Smooth muscle cell (in vitro differentiated cells): ENCODE results near the gene DNAAF3. TPM values are rescaled to one million over a fixed set of nuclear protein-coding genes. Genes with fewer than 3 reads are reported as not detected.

Experiments used
- DNase-seq: peaks from one replicate; lab custom pipeline; 2025; ENCODE audit not compliant: unreplicated experiment; lab: John Stamatoyannopoulos, UW
- H2AFZ ChIP-seq: fragments of 200-600 bp; sonication (generic); 2 replicates; pipeline ENCODE4 v1.6.0; 2016; ENCODE audit warnings: antibody characterized with exemption, low read depth, mild to moderate bottlenecking
- H3F3A ChIP-seq: fragments of 200-600 bp; sonication (generic); 2 replicates; pipeline ENCODE4 v1.6.0; 2017; ENCODE audit warnings: antibody characterized with exemption, low read depth
- H3K27ac ChIP-seq: fragments of 200-600 bp; sonication (generic); 2 replicates; pipeline ENCODE4 v1.5.1; 2016; ENCODE audit warnings: low read depth, mild to moderate bottlenecking
- H3K27me3 ChIP-seq: fragments of 200-600 bp; sonication (generic); 2 replicates; pipeline ENCODE4 v1.6.1; 2016; ENCODE audit warnings: low read depth, mild to moderate bottlenecking
- H3K36me3 ChIP-seq: fragments of 200-600 bp; sonication (generic); 2 replicates; pipeline ENCODE4 v1.5.1; 2016; ENCODE audit warnings: low read depth
- H3K4me1 ChIP-seq: fragments of 200-600 bp; sonication (generic); 2 replicates; pipeline ENCODE4 v1.5.1; 2016; ENCODE audit warnings: low read depth
- H3K4me2 ChIP-seq: fragments of 200-600 bp; sonication (generic); 2 replicates; pipeline ENCODE4 v1.6.0; 2016; ENCODE audit warnings: mild to moderate bottlenecking
- H3K4me3 ChIP-seq: fragments of 200-600 bp; sonication (generic); 2 replicates; pipeline ENCODE4 v1.5.1; 2016; ENCODE audit warnings: mild to moderate bottlenecking
- H3K79me2 ChIP-seq: fragments of 200-600 bp; sonication (generic); 2 replicates; pipeline ENCODE4 v1.6.0; 2016; ENCODE audit warnings: low read depth, mild to moderate bottlenecking
- H3K9ac ChIP-seq: fragments of 200-600 bp; sonication (generic); 2 replicates; pipeline ENCODE4 v1.6.0; 2016; ENCODE audit warnings: low read depth
- H3K9me3 ChIP-seq: fragments of 200-600 bp; sonication (generic); replicated peaks from 2 replicates; pipeline ENCODE4 v1.5.1; 2016; ENCODE audit warnings: low read depth
- H4K20me1 ChIP-seq: fragments of 200-600 bp; sonication (generic); 2 replicates; pipeline ENCODE4 v1.6.0; 2016; ENCODE audit warnings: low read depth
- CTCF ChIP-seq: fragments of 200-600 bp; sonication (generic); IDR thresholded peaks from 2 replicates; pipeline ENCODE4 v1.5.1; 2017; ENCODE audit warnings: borderline replicate concordance, mild to moderate bottlenecking, antibody characterized with exemption; ENCODE audit not compliant: insufficient read depth, poor library complexity, severe bottlenecking
- WGBS: methylation state at CpG from one replicate; pipeline ENCODE4 v1.1.7; 2016; ENCODE audit warnings: low lambda C conversion rate; 5-methylcytosine and 5-hydroxymethylcytosine counted together
- polyA plus RNA-seq: library from polyadenylated mRNA; unstranded; fragments of >200 nt; fragmentation: Nextera tagmentation; extraction: Ambion mirVana; gene quantifications from 2 replicates; pipeline ENCODE4 v1.2.1, GENCODE V29; 2016
- total RNA-seq: library from RNA; depleted of rRNA; stranded (reverse); fragments of >200 nt; gene quantifications from 2 replicates; pipeline ENCODE4 v1.2.3, GENCODE V29; 2014

DNAAF3 gene
- total and polyA plus RNA-seq, 2 experiments from 2014 or later, result 1.3 to 1.4 TPM

- no peaks in the 10 kb centered on the region for H3K27me3 ChIP-seq
- H4K20me1 ChIP-seq, result no peaks in the 10 kb centered on the region
- H3K4me3 ChIP-seq, result no peak overlapping the region
- no peak overlapping the region for H3K27ac ChIP-seq
- H3K79me2 ChIP-seq, result no peaks in the 10 kb centered on the region
- 73% methylated on average over 5 of the region's 5 CpGs for WGBS
- no peak overlapping the region for H2AFZ ChIP-seq
- no peaks in the 10 kb centered on the region for H3K9me3 ChIP-seq
- TF ChIP-seq CTCF, result no peak
- no peaks in the 10 kb centered on the region for H3K36me3 ChIP-seq
- no peak overlapping the region for H3K9ac ChIP-seq
- H3K4me2 ChIP-seq, result no peak overlapping the region
- DNase-seq, result no peak
- H3F3A ChIP-seq, result no peaks in the 10 kb centered on the region
- no peaks in the 10 kb centered on the region for H3K4me1 ChIP-seq
Observed at GRCh38 chr19:55199620-55200204, 33.3 kb upstream of the DNAAF3 start.

- Histone ChIP-seq H3K4me3 (no peak overlapping the region), H3K9me3 (no peaks in the 10 kb centered on the region)
- WGBS, result 71% methylated on average over 5 of the region's 5 CpGs
Observed at GRCh38 chr19:55198651-55199050, 32.2 kb upstream of the DNAAF3 start.

GRCh38 chr19:55197528-55197927 is 31.1 kb upstream of the DNAAF3 start:
- DNase-seq, result no peak
- Histone ChIP-seq H3K36me3 (no peaks in the 10 kb centered on the region), H3F3A (no peaks in the 10 kb centered on the region), H3K4me2 (no peak overlapping the region), H3K4me1 (no peaks in the 10 kb centered on the region), H3K27ac (no peak overlapping the region), H3K9ac (no peak overlapping the region), H4K20me1 (no peaks in the 10 kb centered on the region), H3K27me3 (no peaks in the 10 kb centered on the region), H2AFZ (no peak overlapping the region), H3K4me3 (no peak overlapping the region), H3K79me2 (no peaks in the 10 kb centered on the region), H3K9me3 (no peaks in the 10 kb centered on the region)
- no peak for TF ChIP-seq CTCF
- WGBS, result 69% methylated on average over 4 of the region's 4 CpGs

More at GRCh38 chr19:55198651-55199050, 32.2 kb upstream of the DNAAF3 start:
- no peak overlapping the region for H3K4me2 ChIP-seq
- no peaks in the 10 kb centered on the region for H3K4me1 ChIP-seq
- no peaks in the 10 kb centered on the region for H3K27me3 ChIP-seq
- H3K9ac ChIP-seq, result no peak overlapping the region
- no peaks in the 10 kb centered on the region for H3K79me2 ChIP-seq
- H3F3A ChIP-seq, result no peaks in the 10 kb centered on the region
- H2AFZ ChIP-seq, result no peak overlapping the region
- no peak for TF ChIP-seq CTCF
- no peak for DNase-seq
- no peaks in the 10 kb centered on the region for H3K36me3 ChIP-seq
- no peak overlapping the region for H3K27ac ChIP-seq
- H4K20me1 ChIP-seq, result no peaks in the 10 kb centered on the region

GRCh38 chr19:55196803-55197202 is 30.4 kb upstream of the DNAAF3 start:
- H3K27ac ChIP-seq, result no peak overlapping the region
- H3K4me3 ChIP-seq, result no peak overlapping the region
- H3K36me3 ChIP-seq, result no peaks in the 10 kb centered on the region
- H3K79me2 ChIP-seq, result no peaks in the 10 kb centered on the region
- no peak overlapping the region for H2AFZ ChIP-seq
- no peaks in the 10 kb centered on the region for H3K4me1 ChIP-seq
- no peak for TF ChIP-seq CTCF
- WGBS, result 86% methylated on average over 10 of the region's 10 CpGs
- H3K27me3 ChIP-seq, result no peaks in the 10 kb centered on the region
- no peak for DNase-seq
- H3K9ac ChIP-seq, result no peak overlapping the region
- no peaks in the 10 kb centered on the region for H4K20me1 ChIP-seq
- no peak overlapping the region for H3K4me2 ChIP-seq
- H3K9me3 ChIP-seq, result no peaks in the 10 kb centered on the region
- no peaks in the 10 kb centered on the region for H3F3A ChIP-seq
